Activated T-cell treated with anti-CD3 and anti-CD28 coated beads for 1 hour (primary cell): Measurements from ENCODE around the gene PIWIL4.
"Not testable (repeated sequence)": the region's sequence is repeated elsewhere in the genome, so short reads cannot be mapped to it uniquely, and the experiment has no call there.

Source experiments
- DNase-seq: peaks from one replicate; pipeline ENCODE4 v3.0.0-alpha.2; 2020; ENCODE audit warnings: low read depth

PIWIL4 gene

GRCh38 chr11:94585399-94585798 is 18.2 kb downstream of the PIWIL4 start:
- DNase-seq: no peak

GRCh38 chr11:94586546-94586945 is 19.4 kb downstream of the PIWIL4 start:
- DNase-seq: no peak

GRCh38 chr11:94586978-94587377 is 19.8 kb downstream of the PIWIL4 start:
- no peak for DNase-seq

- no peak for DNase-seq
These were observed 21.3 kb downstream of the PIWIL4 start for GRCh38 chr11:94588366-94588942.

- DNase-seq: no peak
These were observed 23.3 kb downstream of the PIWIL4 start for GRCh38 chr11:94590352-94591041.

- no peak for DNase-seq
These were observed 25.9 kb downstream of the PIWIL4 start for GRCh38 chr11:94593030-94593429.

- no peak for DNase-seq
These were observed 27.9 kb downstream of the PIWIL4 start for GRCh38 chr11:94595076-94595475.

- no peak for DNase-seq
These were observed 30.7 kb downstream of the PIWIL4 start for GRCh38 chr11:94597896-94598295.

- no peak for DNase-seq
These were observed 32.3 kb downstream of the PIWIL4 start for GRCh38 chr11:94599510-94599909.

GRCh38 chr11:94602430-94603372 is 35.5 kb downstream of the PIWIL4 start:
- peak; percentile 3 for DNase-seq

GRCh38 chr11:94603587-94603986 is 36.4 kb downstream of the PIWIL4 start:
- DNase-seq: no peak

- no peak for DNase-seq
These were observed 37.3 kb downstream of the PIWIL4 start for GRCh38 chr11:94604482-94604881.

GRCh38 chr11:94613120-94613519 is 46.0 kb downstream of the PIWIL4 start:
- DNase-seq: no peak

- peak; percentile 9 for DNase-seq
These were observed 56.1 kb downstream of the PIWIL4 start for GRCh38 chr11:94623120-94623735.

GRCh38 chr11:94625422-94625821 is 58.3 kb downstream of the PIWIL4 start:
- not testable (repeated sequence) for DNase-seq

- not testable (repeated sequence) for DNase-seq
These were observed 59.9 kb downstream of the PIWIL4 start for GRCh38 chr11:94627003-94627560.

- DNase-seq: no peak
These were observed 62.6 kb downstream of the PIWIL4 start for GRCh38 chr11:94629741-94630140.

GRCh38 chr11:94630221-94630620 is 63.1 kb downstream of the PIWIL4 start:
- DNase-seq: no peak

GRCh38 chr11:94632356-94632755 is 65.2 kb downstream of the PIWIL4 start:
- DNase-seq: no peak

- no peak for DNase-seq
These were observed 67.9 kb downstream of the PIWIL4 start for GRCh38 chr11:94635072-94635471.

GRCh38 chr11:94636388-94636949 is 69.3 kb downstream of the PIWIL4 start:
- no peak for DNase-seq
